ENCODE measurements around the gene PBX1.

PBX1 gene

GRCh38 chr1:164638492-164639202, 79.7 kb downstream of the PBX1 start:
- no peaks in the 10 kb centered on the region for H3K27me3 ChIP-seq (ENCODE audit: control insufficient read depth, insufficient read depth, low read length)
- peaks cover 67% of the 10 kb centered on the region for H3K4me1 ChIP-seq (ENCODE audit: control insufficient read depth, insufficient read depth, low read length)
- H3K36me3 ChIP-seq (ENCODE audit: control insufficient read depth, insufficient read depth, low read length) = no peaks in the 10 kb centered on the region
- no peaks in the 10 kb centered on the region for H3K9me3 ChIP-seq (ENCODE audit: control insufficient read depth, low read length)
- H3K9ac ChIP-seq (ENCODE audit: low read length) = no peak overlapping the region
- no peak overlapping the region for H3K4me3 ChIP-seq (ENCODE audit: low read length)

GRCh38 chr1:164640686-164641352, 81.8 kb downstream of the PBX1 start:
- Histone ChIP-seq H3K9me3 (ENCODE audit: control insufficient read depth, low read length) (no peaks in the 10 kb centered on the region), H3K4me3 (ENCODE audit: low read length) (no peak overlapping the region), H3K36me3 (ENCODE audit: control insufficient read depth, insufficient read depth, low read length) (no peaks in the 10 kb centered on the region), H3K9ac (ENCODE audit: low read length) (no peak overlapping the region), H3K4me1 (ENCODE audit: control insufficient read depth, insufficient read depth, low read length) (peaks cover 55% of the 10 kb centered on the region), H3K27me3 (ENCODE audit: control insufficient read depth, insufficient read depth, low read length) (no peaks in the 10 kb centered on the region)

DNA sequence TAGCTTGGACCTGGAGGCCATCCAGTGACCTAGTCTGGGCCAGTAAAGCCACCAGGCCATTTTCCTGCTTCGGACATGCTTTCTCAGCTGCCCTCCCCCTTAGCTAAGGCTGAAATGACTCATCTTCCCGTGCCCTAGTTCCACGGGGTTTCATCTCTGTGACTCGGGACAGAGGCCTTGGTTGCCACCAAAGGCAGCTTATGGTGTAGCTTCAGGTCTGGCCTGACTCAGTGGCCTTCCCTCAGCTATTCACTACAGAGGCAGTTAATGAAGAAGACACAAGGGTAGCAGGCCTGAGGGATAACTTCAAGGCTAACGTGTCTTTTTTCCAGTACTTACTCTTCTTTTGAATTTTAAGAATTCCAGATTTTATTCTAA, 82.4 kb downstream of the PBX1 start:
- H3K4me1 ChIP-seq (ENCODE audit: control insufficient read depth, insufficient read depth, low read length) = peaks cover 50% of the 10 kb centered on the region
- no peaks in the 10 kb centered on the region for H3K9me3 ChIP-seq (ENCODE audit: control insufficient read depth, low read length)
- H3K4me3 ChIP-seq (ENCODE audit: low read length) = no peak overlapping the region
- no peaks in the 10 kb centered on the region for H3K27me3 ChIP-seq (ENCODE audit: control insufficient read depth, insufficient read depth, low read length)
- no peak overlapping the region for H3K9ac ChIP-seq (ENCODE audit: low read length)
- H3K36me3 ChIP-seq (ENCODE audit: control insufficient read depth, insufficient read depth, low read length) = no peaks in the 10 kb centered on the region

GRCh38 chr1:164643018-164643417, 84.0 kb downstream of the PBX1 start:
- H3K27me3 ChIP-seq (ENCODE audit: control insufficient read depth, insufficient read depth, low read length) = no peaks in the 10 kb centered on the region
- H3K4me1 ChIP-seq (ENCODE audit: control insufficient read depth, insufficient read depth, low read length) = peaks cover 48% of the 10 kb centered on the region
- H3K9ac ChIP-seq (ENCODE audit: low read length) = no peak overlapping the region
- H3K36me3 ChIP-seq (ENCODE audit: control insufficient read depth, insufficient read depth, low read length) = no peaks in the 10 kb centered on the region
- no peak overlapping the region for H3K4me3 ChIP-seq (ENCODE audit: low read length)
- no peaks in the 10 kb centered on the region for H3K9me3 ChIP-seq (ENCODE audit: control insufficient read depth, low read length)

DNA sequence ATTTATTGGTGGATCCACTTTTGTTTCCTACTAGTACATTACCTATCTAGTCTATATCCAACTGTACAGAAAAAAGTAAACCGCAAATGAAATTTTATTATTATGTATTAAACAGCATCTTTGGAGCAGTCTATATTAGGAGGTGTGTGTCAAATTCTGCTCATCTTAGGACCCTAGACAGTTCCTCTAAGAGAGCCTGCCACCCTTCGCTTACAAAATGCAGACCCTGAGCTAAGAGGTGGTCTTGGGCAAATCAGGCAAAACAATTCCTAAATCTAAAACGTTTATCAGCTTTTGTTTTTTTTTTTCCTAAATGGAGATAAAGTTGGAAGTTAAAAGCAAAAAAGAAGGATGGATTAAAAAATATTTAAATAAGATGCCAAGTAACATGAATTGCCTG, 85.3 kb downstream of the PBX1 start:
- Histone ChIP-seq H3K4me3 (ENCODE audit: low read length) (no peak overlapping the region), H3K36me3 (ENCODE audit: control insufficient read depth, insufficient read depth, low read length) (no peaks in the 10 kb centered on the region), H3K4me1 (ENCODE audit: control insufficient read depth, insufficient read depth, low read length) (peaks cover 48% of the 10 kb centered on the region), H3K9ac (ENCODE audit: low read length) (no peak overlapping the region), H3K27me3 (ENCODE audit: control insufficient read depth, insufficient read depth, low read length) (no peaks in the 10 kb centered on the region), H3K9me3 (ENCODE audit: control insufficient read depth, low read length) (no peaks in the 10 kb centered on the region)

DNA sequence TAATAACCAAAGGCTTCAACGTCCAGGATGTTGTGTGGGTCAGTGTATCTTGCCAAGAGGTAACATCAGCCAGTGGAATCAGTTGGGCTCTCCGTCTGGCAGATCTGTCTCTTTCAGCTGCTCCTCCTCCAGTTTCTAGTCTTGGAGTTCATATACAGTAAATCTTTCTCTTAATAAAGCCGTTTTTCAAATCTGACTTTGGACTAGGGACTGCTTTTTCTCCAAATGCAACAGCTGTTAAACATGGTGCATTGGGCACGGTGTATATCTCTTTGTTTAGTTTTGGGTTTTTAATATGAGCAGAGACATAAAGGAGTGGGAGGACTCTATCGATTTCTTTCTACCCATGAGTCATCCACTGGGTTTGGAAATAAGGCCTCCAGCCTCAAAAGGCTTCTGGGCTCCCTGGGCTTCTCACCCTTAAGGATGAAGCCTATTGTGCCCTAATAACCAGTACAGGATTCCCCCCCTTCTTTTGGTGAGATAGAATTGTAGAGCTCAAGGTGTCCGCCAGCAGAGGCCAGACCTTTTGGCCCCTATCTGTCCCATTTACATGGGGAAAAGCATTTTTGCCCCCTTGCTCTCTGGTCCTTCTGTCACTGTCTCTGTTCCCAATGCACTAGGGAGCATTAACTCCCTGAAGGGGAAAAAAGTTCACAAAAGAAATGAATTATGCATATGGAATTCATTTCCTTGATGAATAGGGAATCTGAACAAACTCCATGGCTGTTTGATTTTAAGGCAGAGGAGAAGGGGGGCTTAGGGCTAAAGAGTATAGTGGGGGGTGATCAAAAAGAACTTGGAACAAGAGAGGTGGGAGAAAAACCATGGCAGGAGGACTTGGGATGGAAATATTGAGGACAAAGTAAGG, 86.0 kb downstream of the PBX1 start:
- no peaks in the 10 kb centered on the region for H3K27me3 ChIP-seq (ENCODE audit: control insufficient read depth, insufficient read depth, low read length)
- peaks cover 51% of the 10 kb centered on the region for H3K4me1 ChIP-seq (ENCODE audit: control insufficient read depth, insufficient read depth, low read length)
- H3K4me3 ChIP-seq (ENCODE audit: low read length) = no peak overlapping the region
- no peak overlapping the region for H3K9ac ChIP-seq (ENCODE audit: low read length)
- no peaks in the 10 kb centered on the region for H3K9me3 ChIP-seq (ENCODE audit: control insufficient read depth, low read length)
- no peaks in the 10 kb centered on the region for H3K36me3 ChIP-seq (ENCODE audit: control insufficient read depth, insufficient read depth, low read length)

DNA sequence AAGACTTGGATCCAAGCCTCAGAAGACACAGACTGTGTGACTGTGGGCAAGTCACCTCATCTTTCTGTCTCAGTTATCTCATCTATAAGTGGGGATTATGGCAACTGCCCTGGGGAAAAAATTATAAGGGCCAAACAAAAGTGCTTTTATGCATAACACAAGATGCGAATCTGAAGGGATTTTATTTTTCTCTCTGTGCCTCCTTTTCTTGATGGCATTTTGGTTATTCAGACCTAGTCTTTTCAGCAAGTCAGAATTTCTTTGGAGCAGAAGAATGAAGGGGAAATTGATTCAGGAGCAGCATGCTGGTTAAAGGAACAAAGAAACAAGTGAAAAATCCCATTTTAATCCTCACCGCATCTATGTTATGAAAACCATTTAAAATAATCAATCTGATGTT, 86.9 kb downstream of the PBX1 start:
- Histone ChIP-seq H3K27me3 (ENCODE audit: control insufficient read depth, insufficient read depth, low read length) (no peaks in the 10 kb centered on the region), H3K4me1 (ENCODE audit: control insufficient read depth, insufficient read depth, low read length) (peaks cover 58% of the 10 kb centered on the region), H3K9ac (ENCODE audit: low read length) (no peak overlapping the region), H3K36me3 (ENCODE audit: control insufficient read depth, insufficient read depth, low read length) (no peaks in the 10 kb centered on the region), H3K4me3 (ENCODE audit: low read length) (no peak overlapping the region), H3K9me3 (ENCODE audit: control insufficient read depth, low read length) (no peaks in the 10 kb centered on the region)

GRCh38 chr1:164647211-164647610, 88.2 kb downstream of the PBX1 start:
- Histone ChIP-seq H3K4me1 (ENCODE audit: control insufficient read depth, insufficient read depth, low read length) (peaks cover 61% of the 10 kb centered on the region), H3K9ac (ENCODE audit: low read length) (no peak overlapping the region), H3K4me3 (ENCODE audit: low read length) (no peak overlapping the region), H3K9me3 (ENCODE audit: control insufficient read depth, low read length) (no peaks in the 10 kb centered on the region), H3K36me3 (ENCODE audit: control insufficient read depth, insufficient read depth, low read length) (no peaks in the 10 kb centered on the region), H3K27me3 (ENCODE audit: control insufficient read depth, insufficient read depth, low read length) (no peaks in the 10 kb centered on the region)

DNA sequence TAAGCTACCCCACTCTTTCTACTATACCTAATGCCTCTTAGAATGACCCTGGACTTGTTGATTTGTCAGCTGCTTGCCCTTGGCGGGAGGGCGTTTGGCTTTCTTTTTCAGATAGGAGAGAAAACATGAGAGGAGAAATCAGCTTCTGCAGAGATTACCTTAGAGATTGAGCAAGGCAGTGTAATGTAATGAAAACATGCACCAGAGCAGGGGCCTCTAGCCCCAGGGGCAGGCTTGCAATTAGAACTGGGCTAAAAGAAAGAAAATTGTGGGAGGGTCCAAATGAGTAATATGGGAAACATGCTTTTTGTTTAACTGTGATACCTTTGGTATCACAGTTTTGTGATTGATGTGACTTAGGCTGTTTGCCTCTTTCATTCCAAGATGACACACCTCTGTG, 89.7 kb downstream of the PBX1 start:
- Histone ChIP-seq H3K9ac (ENCODE audit: low read length) (no peak overlapping the region), H3K27me3 (ENCODE audit: control insufficient read depth, insufficient read depth, low read length) (no peaks in the 10 kb centered on the region), H3K4me1 (ENCODE audit: control insufficient read depth, insufficient read depth, low read length) (peaks cover 71% of the 10 kb centered on the region), H3K4me3 (ENCODE audit: low read length) (no peak overlapping the region), H3K36me3 (ENCODE audit: control insufficient read depth, insufficient read depth, low read length) (no peaks in the 10 kb centered on the region), H3K9me3 (ENCODE audit: control insufficient read depth, low read length) (no peaks in the 10 kb centered on the region)

DNA sequence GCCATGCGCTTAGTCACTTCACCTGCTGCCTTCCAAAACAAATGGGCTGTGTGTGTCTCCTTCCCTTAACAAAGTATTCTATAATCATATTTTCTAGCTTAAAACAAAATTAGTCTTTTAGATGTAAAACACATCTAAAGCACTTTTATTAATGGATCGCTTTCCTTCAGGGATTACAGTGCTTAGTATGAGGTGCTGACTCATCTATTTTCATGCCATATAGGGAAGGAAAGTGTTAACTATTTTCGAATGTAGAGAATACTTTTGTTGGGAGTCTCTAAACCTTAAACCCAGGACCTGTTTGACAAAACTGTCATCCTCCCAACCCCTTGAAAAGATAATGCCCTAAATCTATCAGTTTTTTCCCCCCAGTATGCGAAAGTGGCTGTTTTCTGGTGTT, 90.2 kb downstream of the PBX1 start:
- H3K9ac ChIP-seq (ENCODE audit: low read length) = no peak overlapping the region
- H3K27me3 ChIP-seq (ENCODE audit: control insufficient read depth, insufficient read depth, low read length) = no peaks in the 10 kb centered on the region
- no peaks in the 10 kb centered on the region for H3K9me3 ChIP-seq (ENCODE audit: control insufficient read depth, low read length)
- no peaks in the 10 kb centered on the region for H3K36me3 ChIP-seq (ENCODE audit: control insufficient read depth, insufficient read depth, low read length)
- H3K4me1 ChIP-seq (ENCODE audit: control insufficient read depth, insufficient read depth, low read length) = peaks cover 72% of the 10 kb centered on the region
- no peak overlapping the region for H3K4me3 ChIP-seq (ENCODE audit: low read length)

- Histone ChIP-seq H3K27me3 (ENCODE audit: control insufficient read depth, insufficient read depth, low read length) (no peaks in the 10 kb centered on the region), H3K9me3 (ENCODE audit: control insufficient read depth, low read length) (no peaks in the 10 kb centered on the region), H3K36me3 (ENCODE audit: control insufficient read depth, insufficient read depth, low read length) (no peaks in the 10 kb centered on the region), H3K9ac (ENCODE audit: low read length) (no peak overlapping the region), H3K4me1 (ENCODE audit: control insufficient read depth, insufficient read depth, low read length) (peaks cover 66% of the 10 kb centered on the region), H3K4me3 (ENCODE audit: low read length) (no peak overlapping the region)
Observed at GRCh38 chr1:164650531-164650930, 91.5 kb downstream of the PBX1 start.

DNA sequence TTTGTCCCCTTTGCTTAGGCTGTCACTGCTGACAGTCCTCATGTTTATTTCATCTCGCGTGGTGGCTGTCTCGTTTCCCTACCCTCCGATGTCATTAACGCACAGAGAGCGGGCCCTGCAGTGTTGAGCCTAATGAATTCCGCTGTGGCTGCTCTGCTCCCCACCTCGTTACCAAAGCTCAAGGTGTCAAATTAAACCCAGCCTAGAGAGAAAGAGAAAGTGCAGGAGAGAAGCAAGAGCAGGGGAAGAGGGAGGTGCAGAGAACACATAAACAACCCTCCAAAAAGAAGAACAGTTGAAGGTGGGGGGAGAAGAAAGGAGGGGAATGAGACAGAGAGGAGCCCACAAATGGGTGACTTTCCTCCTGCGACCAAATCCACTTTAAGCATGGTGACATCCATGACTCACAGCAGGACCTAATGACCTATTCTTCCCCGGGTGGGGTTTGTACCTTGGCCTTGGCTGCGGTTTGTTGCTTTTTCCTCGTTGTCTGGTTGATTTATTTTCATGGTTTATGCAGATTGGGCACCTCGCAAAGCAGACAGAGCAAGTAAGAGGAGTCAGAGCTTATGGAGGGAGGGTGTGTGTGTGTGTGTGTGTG, 92.5 kb downstream of the PBX1 start:
- Histone ChIP-seq H3K27me3 (ENCODE audit: control insufficient read depth, insufficient read depth, low read length) (no peaks in the 10 kb centered on the region), H3K4me1 (ENCODE audit: control insufficient read depth, insufficient read depth, low read length) (peaks cover 74% of the 10 kb centered on the region), H3K4me3 (ENCODE audit: low read length) (no peak overlapping the region), H3K36me3 (ENCODE audit: control insufficient read depth, insufficient read depth, low read length) (no peaks in the 10 kb centered on the region), H3K9ac (ENCODE audit: low read length) (no peak overlapping the region), H3K9me3 (ENCODE audit: control insufficient read depth, low read length) (no peaks in the 10 kb centered on the region)
